ENCODE data around the gene ZXDC. TPM values are rescaled to one million over a fixed set of nuclear protein-coding genes. Genes with fewer than 3 reads are reported as not detected.

ZXDC gene
- total RNA-seq, 1 experiment from 2014 or later: 61.1 TPM

GRCh38 chr3:126440709-126440995 is 35.0 kb downstream of the ZXDC start:
- DNase-seq (ENCODE audit: low spot score): no peak
- Histone ChIP-seq H3K36me3 (ENCODE audit: insufficient read depth, low read length, poor library complexity, severe bottlenecking) (peaks cover 54% of the 10 kb centered on the region), H3K9me3 (ENCODE audit: low read depth, low read length, poor library complexity, severe bottlenecking) (no peaks in the 10 kb centered on the region), H3K4me1 (ENCODE audit: insufficient read depth, low read length, poor library complexity, severe bottlenecking) (no peaks in the 10 kb centered on the region), H3K27me3 (replicated peaks; ENCODE audit: insufficient read depth, low read depth, low read length, poor library complexity) (no peaks in the 10 kb centered on the region), H3K4me3 (ENCODE audit: low read depth, low read length, poor library complexity, severe bottlenecking) (no peak overlapping the region), H3K27ac (ENCODE audit: low read depth, low read length, poor library complexity, severe bottlenecking) (no peak overlapping the region)
- TF ChIP-seq EZH2 (IDR thresholded peaks at IDR 0.05; ENCODE audit: borderline replicate concordance, low read depth, low read length, poor library complexity, severe bottlenecking) (no peak), CTCF (conservative IDR thresholded peaks at IDR 0.05; ENCODE audit: low read depth, low read length) (no peak)
- BruUV-seq (replicated peaks): no TSS peak
- ChIA-PET POLR2A (ENCODE audit: low non-redundant PET) (no interaction called here), CTCF (no interaction called here)
- intact Hi-C loops (cut with micrococcal nuclease; ENCODE audit: unreplicated experiment): no loop called here

GRCh38 chr3:126439968-126440708 is 35.6 kb downstream of the ZXDC start:
- CTCF ChIA-PET: no interaction called here
- H3K9me3 ChIP-seq (ENCODE audit: low read depth, low read length, poor library complexity, severe bottlenecking): no peaks in the 10 kb centered on the region
- H3K27ac ChIP-seq (ENCODE audit: low read depth, low read length, poor library complexity, severe bottlenecking): no peak overlapping the region
- H3K36me3 ChIP-seq (ENCODE audit: insufficient read depth, low read length, poor library complexity, severe bottlenecking): peaks cover 54% of the 10 kb centered on the region
- BruUV-seq (replicated peaks): no TSS peak
- POLR2A ChIA-PET (ENCODE audit: low non-redundant PET): no interaction called here
- no peaks in the 10 kb centered on the region for H3K27me3 ChIP-seq (replicated peaks; ENCODE audit: insufficient read depth, low read depth, low read length, poor library complexity)
- intact Hi-C loops (cut with micrococcal nuclease; ENCODE audit: unreplicated experiment): no loop called here
- TF ChIP-seq EZH2 (IDR thresholded peaks at IDR 0.05; ENCODE audit: borderline replicate concordance, low read depth, low read length, poor library complexity, severe bottlenecking) (no peak), CTCF (conservative IDR thresholded peaks at IDR 0.05; ENCODE audit: low read depth, low read length) (no peak)
- DNase-seq (ENCODE audit: low spot score): no peak
- H3K4me3 ChIP-seq (ENCODE audit: low read depth, low read length, poor library complexity, severe bottlenecking): no peak overlapping the region
- no peaks in the 10 kb centered on the region for H3K4me1 ChIP-seq (ENCODE audit: insufficient read depth, low read length, poor library complexity, severe bottlenecking)

GRCh38 chr3:126439346-126439967 is 36.2 kb downstream of the ZXDC start:
- ChIA-PET POLR2A (ENCODE audit: low non-redundant PET) (no interaction called here), CTCF (no interaction called here)
- Histone ChIP-seq H3K27me3 (replicated peaks; ENCODE audit: insufficient read depth, low read depth, low read length, poor library complexity) (no peaks in the 10 kb centered on the region), H3K27ac (ENCODE audit: low read depth, low read length, poor library complexity, severe bottlenecking) (no peak overlapping the region), H3K4me1 (ENCODE audit: insufficient read depth, low read length, poor library complexity, severe bottlenecking) (no peaks in the 10 kb centered on the region), H3K4me3 (ENCODE audit: low read depth, low read length, poor library complexity, severe bottlenecking) (no peak overlapping the region), H3K36me3 (ENCODE audit: insufficient read depth, low read length, poor library complexity, severe bottlenecking) (peaks cover 54% of the 10 kb centered on the region), H3K9me3 (ENCODE audit: low read depth, low read length, poor library complexity, severe bottlenecking) (no peaks in the 10 kb centered on the region)
- DNase-seq (ENCODE audit: low spot score): no peak
- intact Hi-C loops (cut with micrococcal nuclease; ENCODE audit: unreplicated experiment): no loop called here
- no TSS peak for BruUV-seq (replicated peaks)
- no peak for TF ChIP-seq EZH2 (IDR thresholded peaks at IDR 0.05; ENCODE audit: borderline replicate concordance, low read depth, low read length, poor library complexity, severe bottlenecking)
- TF ChIP-seq CTCF (conservative IDR thresholded peaks at IDR 0.05; ENCODE audit: low read depth, low read length): no peak
